ENCODE results near the gene YPEL2.
"Not testable (repeated sequence)": the region's sequence is repeated elsewhere in the genome, so short reads cannot be mapped to it uniquely, and the experiment has no call there.

Gene YPEL2, protein sequence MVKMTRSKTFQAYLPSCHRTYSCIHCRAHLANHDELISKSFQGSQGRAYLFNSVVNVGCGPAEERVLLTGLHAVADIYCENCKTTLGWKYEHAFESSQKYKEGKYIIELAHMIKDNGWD

GRCh38 chr17:59331129-59331928, at the start of gene YPEL2:
TSS of gene YPEL2 (plus strand) at chr17:59331655. CDS start at chr17:59353410, 21,755 bp downstream.
- ATAC-seq = peak; percentile 97
- Mint-ChIP-seq H3K36me3 (no peaks in the 10 kb centered on the region), H3K27ac (peak within 1 kb of the TSS; percentile 80), H3K27me3 (no peaks in the 10 kb centered on the region), H3K4me1 (peaks cover 68% of the 10 kb centered on the region), H3K4me3 (peak within 1 kb of the TSS; percentile 89), H3K9me3 (no peaks in the 10 kb centered on the region)

- no peaks in the 10 kb centered on the region for H3K9me3 Mint-ChIP-seq
- no peaks in the 10 kb centered on the region for H3K36me3 Mint-ChIP-seq
- H3K27ac Mint-ChIP-seq = no peak overlapping the region
- peaks cover 7% of the 10 kb centered on the region for H3K4me1 Mint-ChIP-seq
- no peaks in the 10 kb centered on the region for H3K27me3 Mint-ChIP-seq
- ATAC-seq = no peak
- no peak overlapping the region for H3K4me3 Mint-ChIP-seq
These were observed 47.1 kb upstream of the YPEL2 start for GRCh38 chr17:59284317-59284716.

DNA sequence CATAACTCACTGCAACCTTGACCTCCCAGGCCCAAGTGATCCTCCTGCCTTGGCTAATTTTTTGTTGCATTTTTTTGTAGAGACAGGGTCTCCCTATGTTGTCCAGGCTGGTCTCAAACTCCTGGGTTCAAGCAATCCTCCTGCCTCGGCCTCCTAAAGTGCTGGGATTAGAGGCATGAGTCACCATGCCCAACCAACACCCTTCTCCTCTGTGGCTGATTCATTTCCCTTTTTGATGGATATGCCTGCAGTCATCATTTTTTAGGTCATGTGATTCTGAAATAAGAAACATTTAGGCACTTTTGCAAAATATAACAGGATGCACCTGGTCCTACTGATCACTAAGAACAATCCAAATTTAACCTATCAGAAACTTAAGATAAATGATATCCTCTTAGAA, 44.0 kb upstream of the YPEL2 start:
- Mint-ChIP-seq H3K4me1 (peaks cover 19% of the 10 kb centered on the region), H3K4me3 (no peak overlapping the region), H3K27ac (no peak overlapping the region), H3K9me3 (no peaks in the 10 kb centered on the region), H3K36me3 (no peaks in the 10 kb centered on the region), H3K27me3 (no peaks in the 10 kb centered on the region)
- ATAC-seq = no peak

GRCh38 chr17:59287891-59288290, 43.6 kb upstream of the YPEL2 start:
- H3K36me3 Mint-ChIP-seq = no peaks in the 10 kb centered on the region

DNA sequence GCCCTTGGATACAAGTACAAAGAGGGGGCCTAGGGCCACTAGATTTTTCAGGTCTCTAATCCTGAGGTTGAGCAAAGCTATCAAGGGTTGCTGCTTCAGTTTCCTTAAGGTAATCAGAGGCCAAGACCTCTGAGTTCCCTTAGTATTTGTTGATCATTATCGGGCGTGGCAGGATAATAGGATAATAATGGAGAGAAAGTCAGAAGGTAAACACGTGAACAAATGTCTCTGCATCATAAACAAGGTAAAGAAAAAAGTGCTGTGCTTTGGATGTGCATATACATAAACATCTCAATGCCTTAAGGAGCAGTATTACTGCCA, 41.5 kb upstream of the YPEL2 start:
- ATAC-seq = no peak
- H3K4me3 Mint-ChIP-seq = no peak overlapping the region
- H3K4me1 Mint-ChIP-seq = peaks cover 19% of the 10 kb centered on the region
- peak overlapping the region; percentile 14 for H3K27ac Mint-ChIP-seq
- no peaks in the 10 kb centered on the region for H3K36me3 Mint-ChIP-seq
- no peaks in the 10 kb centered on the region for H3K27me3 Mint-ChIP-seq
- H3K9me3 Mint-ChIP-seq = no peaks in the 10 kb centered on the region

More at GRCh38 chr17:59287891-59288290, 43.6 kb upstream of the YPEL2 start:
- peaks cover 19% of the 10 kb centered on the region for H3K4me1 Mint-ChIP-seq
- H3K4me3 Mint-ChIP-seq = no peak overlapping the region
- H3K27me3 Mint-ChIP-seq = no peaks in the 10 kb centered on the region
- ATAC-seq = no peak
- H3K9me3 Mint-ChIP-seq = no peaks in the 10 kb centered on the region
- H3K27ac Mint-ChIP-seq = no peak overlapping the region

- Mint-ChIP-seq H3K4me1 (peaks cover 19% of the 10 kb centered on the region), H3K27ac (peak overlapping the region; percentile 14)
- H3K27me3 Mint-ChIP-seq, ATAC-seq, H3K36me3 Mint-ChIP-seq, H3K9me3 Mint-ChIP-seq, H3K4me3 Mint-ChIP-seq: not testable (repeated sequence)
These were observed 41.0 kb upstream of the YPEL2 start for GRCh38 chr17:59290302-59290998.

- Mint-ChIP-seq H3K9me3 (no peaks in the 10 kb centered on the region), H3K27me3 (no peaks in the 10 kb centered on the region), H3K4me3 (no peak overlapping the region), H3K36me3 (no peaks in the 10 kb centered on the region), H3K27ac (no peak overlapping the region), H3K4me1 (peaks cover 19% of the 10 kb centered on the region)
- no peak for ATAC-seq
These were observed 39.3 kb upstream of the YPEL2 start for GRCh38 chr17:59292174-59292523.

DNA sequence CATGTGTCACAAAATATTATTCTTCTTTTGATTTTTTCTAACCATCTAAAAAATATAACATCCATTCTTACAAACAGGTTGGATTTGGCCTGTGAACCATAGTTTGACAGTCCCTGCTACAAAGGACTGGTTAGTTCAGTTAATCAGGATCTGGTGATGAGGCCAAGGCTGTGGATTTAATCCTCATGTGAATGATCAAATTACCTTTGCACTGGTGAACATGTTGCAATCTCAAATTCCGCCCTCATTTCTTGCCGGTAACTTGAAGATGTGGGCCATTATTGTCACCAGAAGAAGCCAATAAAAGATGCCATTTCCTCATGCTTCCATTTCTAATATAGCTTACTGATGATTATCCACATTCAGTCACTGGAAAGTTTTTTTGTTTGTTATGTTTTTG, 35.3 kb upstream of the YPEL2 start:
- H3K27me3 Mint-ChIP-seq = no peaks in the 10 kb centered on the region

DNA sequence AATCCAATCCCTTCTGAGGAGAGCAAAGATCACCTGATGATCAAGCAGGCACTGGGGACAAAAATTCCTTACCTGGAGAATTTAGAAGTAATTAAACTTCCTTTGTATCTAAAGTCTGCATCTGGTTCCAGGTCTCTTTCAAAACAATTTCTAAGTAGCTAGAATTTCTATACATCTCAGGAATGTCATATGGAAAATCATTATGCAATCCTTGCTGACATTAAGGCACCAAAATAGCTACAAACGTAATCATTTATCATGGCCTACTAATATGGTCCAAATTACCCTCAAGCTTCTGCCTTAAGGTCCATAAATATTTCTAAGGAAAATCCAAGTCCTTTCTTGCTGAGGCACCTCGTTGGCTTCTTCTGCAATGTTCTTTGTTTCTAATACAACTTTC, 32.9 kb upstream of the YPEL2 start:
- no peak for ATAC-seq
- no peak overlapping the region for H3K27ac Mint-ChIP-seq
- H3K27me3 Mint-ChIP-seq = no peaks in the 10 kb centered on the region
- no peaks in the 10 kb centered on the region for H3K36me3 Mint-ChIP-seq
- H3K4me3 Mint-ChIP-seq = no peak overlapping the region
- peaks cover 9% of the 10 kb centered on the region for H3K4me1 Mint-ChIP-seq
- H3K9me3 Mint-ChIP-seq = peaks cover 4% of the 10 kb centered on the region

More for the DNA sequence above, 35.3 kb upstream of the YPEL2 start:
- Mint-ChIP-seq H3K4me1 (peaks cover 8% of the 10 kb centered on the region), H3K27ac (no peak overlapping the region), H3K9me3 (peaks cover 4% of the 10 kb centered on the region), H3K4me3 (no peak overlapping the region), H3K36me3 (no peaks in the 10 kb centered on the region)
- no peak for ATAC-seq

GRCh38 chr17:59299400-59300092, 31.9 kb upstream of the YPEL2 start:
- Mint-ChIP-seq H3K4me1 (peaks cover 9% of the 10 kb centered on the region), H3K27ac (no peak overlapping the region), H3K9me3 (peaks cover 8% of the 10 kb centered on the region), H3K36me3 (no peaks in the 10 kb centered on the region), H3K27me3 (no peaks in the 10 kb centered on the region), H3K4me3 (no peak overlapping the region)
- ATAC-seq = no peak

DNA sequence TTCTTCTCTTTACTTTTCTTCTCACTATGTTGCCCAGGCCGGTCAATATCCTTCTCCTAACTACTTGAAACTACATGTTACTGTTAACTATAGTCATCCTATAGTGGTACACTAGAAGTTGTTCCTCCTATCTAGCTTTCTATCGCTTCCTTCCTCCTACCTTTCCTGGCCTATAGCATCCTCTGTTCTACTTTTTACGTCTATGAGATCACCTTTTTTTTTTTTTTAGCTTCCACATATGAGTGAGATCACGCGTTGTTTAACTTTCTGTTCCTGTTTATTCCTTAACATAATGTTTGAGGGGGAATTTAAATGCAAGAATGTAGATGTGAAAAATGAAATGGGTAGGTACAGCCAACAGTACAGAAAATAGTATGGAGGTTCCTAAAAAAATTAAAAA, 30.5 kb upstream of the YPEL2 start:
- Mint-ChIP-seq H3K4me1 (peaks cover 9% of the 10 kb centered on the region), H3K36me3 (no peaks in the 10 kb centered on the region), H3K27me3 (no peaks in the 10 kb centered on the region), H3K4me3 (no peak overlapping the region), H3K9me3 (peaks cover 8% of the 10 kb centered on the region), H3K27ac (no peak overlapping the region)
- ATAC-seq = peak; percentile 53

GRCh38 chr17:59304811-59305210, 26.6 kb upstream of the YPEL2 start:
- Mint-ChIP-seq H3K27ac (no peak overlapping the region), H3K4me3 (no peak overlapping the region), H3K4me1 (peaks cover 9% of the 10 kb centered on the region), H3K27me3 (no peaks in the 10 kb centered on the region), H3K9me3 (peaks cover 8% of the 10 kb centered on the region), H3K36me3 (no peaks in the 10 kb centered on the region)
- no peak for ATAC-seq

DNA sequence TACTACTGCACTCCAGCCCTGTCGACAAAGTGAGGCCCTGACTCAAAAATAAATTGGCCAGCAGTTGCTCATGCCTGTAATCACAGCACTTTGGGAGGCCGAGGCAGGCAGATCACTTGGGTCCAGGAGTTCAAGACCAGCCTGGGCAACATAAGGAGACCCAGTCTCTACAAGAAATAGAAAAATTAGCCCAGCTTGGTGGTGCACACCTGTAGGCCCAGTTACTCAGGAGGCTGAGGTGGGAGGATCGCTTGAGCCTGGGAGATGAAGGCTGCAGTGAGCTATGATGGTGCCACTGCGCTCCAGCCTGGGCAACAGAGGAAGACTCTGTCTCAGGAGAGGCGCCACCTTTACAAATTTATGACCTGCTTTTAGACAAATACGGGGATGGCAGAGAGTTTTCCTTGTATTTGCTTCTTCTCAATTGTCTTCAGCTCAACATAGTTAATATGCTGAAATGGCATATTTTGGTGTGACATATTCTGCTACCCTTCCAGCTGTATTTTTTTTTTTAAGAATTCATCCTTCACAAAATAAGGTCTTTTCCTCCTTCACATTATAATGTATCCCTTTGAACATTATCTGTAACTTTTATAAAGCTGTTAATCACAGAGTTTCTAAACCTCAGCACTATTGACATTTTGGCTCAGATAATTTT, 21.1 kb upstream of the YPEL2 start:
- H3K27ac Mint-ChIP-seq = no peak overlapping the region
- H3K4me3 Mint-ChIP-seq = no peak overlapping the region
- no peak for ATAC-seq
- no peaks in the 10 kb centered on the region for H3K9me3 Mint-ChIP-seq
- H3K4me1 Mint-ChIP-seq = peaks cover 6% of the 10 kb centered on the region
- no peaks in the 10 kb centered on the region for H3K27me3 Mint-ChIP-seq
- no peaks in the 10 kb centered on the region for H3K36me3 Mint-ChIP-seq

DNA sequence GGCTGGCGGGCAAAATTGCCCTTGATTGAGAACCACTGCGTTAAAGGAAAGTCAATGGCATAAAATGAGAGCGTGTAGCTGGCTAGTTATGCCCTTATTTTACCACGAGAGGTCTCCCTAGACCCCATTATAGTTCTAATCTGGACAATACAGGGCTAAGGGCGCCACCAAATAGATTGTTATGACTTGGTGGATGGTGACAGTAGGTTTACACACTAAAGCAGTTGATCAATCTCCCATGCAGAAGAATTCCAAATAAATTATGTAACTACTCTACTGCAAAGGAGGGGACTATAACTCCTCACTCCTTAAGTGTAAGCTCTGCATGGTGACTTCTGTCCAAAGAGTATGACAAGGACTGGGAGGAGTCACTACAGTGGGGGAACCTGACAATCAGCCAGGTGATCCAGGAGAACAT, 20.4 kb upstream of the YPEL2 start:
- Mint-ChIP-seq H3K4me1 (peaks cover 6% of the 10 kb centered on the region), H3K36me3 (no peaks in the 10 kb centered on the region), H3K9me3 (no peaks in the 10 kb centered on the region), H3K27ac (no peak overlapping the region), H3K4me3 (no peak overlapping the region), H3K27me3 (no peaks in the 10 kb centered on the region)
- ATAC-seq = peak; percentile 80

DNA sequence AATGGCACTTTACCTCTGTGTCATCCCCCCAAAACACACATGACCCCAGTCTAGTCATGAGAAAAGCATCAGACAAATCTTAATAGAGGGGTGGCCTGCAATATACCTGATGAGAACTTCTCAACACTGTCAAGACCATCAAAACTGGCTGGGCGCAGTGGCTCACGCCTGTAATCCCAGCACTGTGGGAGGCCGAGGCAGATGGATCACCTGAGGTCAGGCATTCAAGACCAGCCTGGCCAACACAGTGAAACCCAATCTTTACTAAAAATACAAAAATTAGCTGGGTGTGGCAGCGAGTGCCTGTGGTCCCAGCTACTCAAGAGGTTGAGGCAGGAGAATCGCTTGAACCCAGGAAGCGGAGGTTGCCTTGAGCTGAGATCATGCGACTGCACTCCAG, 19.9 kb upstream of the YPEL2 start:
- not testable (repeated sequence) for ATAC-seq, H3K27me3 Mint-ChIP-seq, H3K9me3 Mint-ChIP-seq, H3K27ac Mint-ChIP-seq, H3K4me3 Mint-ChIP-seq, H3K4me1 Mint-ChIP-seq, H3K36me3 Mint-ChIP-seq

All from stimulated activated memory B cell treated with anti-CD40 and anti-IgM and Interleukin-4, amounts not matched to agents 10 μg/mL and 1 μg/mL and 100 μg/mL, for 72 hours (primary cell).